OCI-LY7 (cell line): Measurements from ENCODE around the gene DNAI2. TPM values are rescaled to one million over a fixed set of nuclear protein-coding genes. Genes with fewer than 3 reads are reported as not detected.
"Not testable (repeated sequence)": the region's sequence is repeated elsewhere in the genome, so short reads cannot be mapped to it uniquely, and the experiment has no call there.

Source experiments
- BruUV-seq: library from RNA; stranded (reverse); fragments of 400-500 nt; replicated peaks from 2 replicates; lab custom pipeline; 2021; lab: Mats Ljungman, UMichigan
- CTCF ChIA-PET: fragments of 300-600 bp; sonication (Branson Sonifier 250); formaldehyde crosslinking; loops from one replicate; lab custom pipeline; 2022; ENCODE audit warnings: antibody characterized with exemption; ENCODE audit not compliant: unreplicated experiment; lab: Charles Lee
- POLR2A ChIA-PET: fragments of 300-600 bp; sonication (Branson Sonifier 250); formaldehyde crosslinking; loops from one replicate; lab custom pipeline; 2022; ENCODE audit warnings: antibody characterized with exemption; lab: Charles Lee
- DNase-seq: peaks from one replicate; pipeline ENCODE4 v3.0.0-alpha.2; 2015; ENCODE audit warnings: low spot score
- H2AFZ ChIP-seq: fragments of 200-600 bp; sonication (generic), shearing (Covaris generic); 2 replicates; pipeline ENCODE4 v1.6.1; 2014; ENCODE audit warnings: mild to moderate bottlenecking, antibody characterized with exemption, low read length, moderate library complexity
- H3K27ac ChIP-seq: fragments of 200-600 bp; sonication (generic); 2 replicates; pipeline ENCODE4 v1.5.1; 2014; ENCODE audit warnings: mixed run types, low read depth, mild to moderate bottlenecking, moderate library complexity, low read length, inconsistent platforms; ENCODE audit not compliant: poor library complexity, severe bottlenecking
- H3K36me3 ChIP-seq: fragments of 200-600 bp; sonication (generic); 2 replicates; pipeline ENCODE4 v1.6.1; 2014; ENCODE audit warnings: mild to moderate bottlenecking, antibody characterized with exemption, low read length, moderate library complexity, mixed read lengths; ENCODE audit not compliant: insufficient read depth
- H3K4me1 ChIP-seq: fragments of 200-600 bp; sonication (generic); 2 replicates; pipeline ENCODE4 v1.5.1; 2014; ENCODE audit warnings: mild to moderate bottlenecking, low read length; ENCODE audit not compliant: insufficient read depth, poor library complexity, severe bottlenecking
- H3K4me2 ChIP-seq: fragments of 200-600 bp; sonication (generic); 2 replicates; pipeline ENCODE4 v1.6.1; 2014; ENCODE audit warnings: mild to moderate bottlenecking, low read length
- H3K4me3 ChIP-seq: fragments of 200-600 bp; sonication (generic); 2 replicates; pipeline ENCODE4 v1.5.1; 2014; ENCODE audit warnings: mild to moderate bottlenecking, low read depth, low read length; ENCODE audit not compliant: poor library complexity, severe bottlenecking
- H3K79me2 ChIP-seq: fragments of 200-600 bp; sonication (generic); 2 replicates; pipeline ENCODE4 v1.6.1; 2016; ENCODE audit warnings: low read depth, mild to moderate bottlenecking, low read length, moderate library complexity, mixed read lengths; ENCODE audit not compliant: insufficient read depth
- H3K9me2 ChIP-seq: fragments of 200-600 bp; sonication (generic); 2 replicates; pipeline ENCODE4 v1.6.1; 2016; ENCODE audit warnings: mild to moderate bottlenecking, low read length, mixed read lengths; ENCODE audit not compliant: insufficient read depth
- H3K9me3 ChIP-seq: fragments of 200-600 bp; sonication (generic); 2 replicates; pipeline ENCODE4 v1.6.1; 2014; ENCODE audit warnings: mild to moderate bottlenecking, mixed run types, low read length, mixed read lengths
- H4K20me1 ChIP-seq: fragments of 200-600 bp; sonication (generic); 2 replicates; pipeline ENCODE4 v1.6.1; 2014; ENCODE audit warnings: mild to moderate bottlenecking, antibody characterized with exemption, low read length, moderate library complexity, mixed read lengths; ENCODE audit not compliant: insufficient read depth
- CTCF ChIP-seq: fragments of 200-600 bp; sonication (generic); conservative IDR thresholded peaks from 2 replicates; pipeline ENCODE4 v1.5.1; 2014; ENCODE audit warnings: mild to moderate bottlenecking, antibody characterized with exemption, low read length, moderate library complexity, mixed read lengths
- EZH2phosphoT487 ChIP-seq: fragments of 200-600 bp; sonication (generic); IDR thresholded peaks from 2 replicates; pipeline ENCODE4 v1.6.1; 2018; ENCODE audit warnings: low read depth, borderline replicate concordance, mild to moderate bottlenecking, mixed run types, antibody characterized with exemption, low read length, moderate library complexity, mixed read lengths
- intact Hi-C: fragments of 100-400 bp; cut with micrococcal nuclease; formaldehyde crosslinking; loops from one replicate; pipeline ENCODE4 v1.10.0; 2022; ENCODE audit not compliant: unreplicated experiment
- total RNA-seq, 2 experiments: library from RNA; depleted of rRNA in 1 of 2; stranded (reverse); fragments of >200 nt in 1 of 2; shearing (Covaris generic) in 1 of 2; gene quantifications; 2 replicates each; pipeline ENCODE4 v1.2.3, GENCODE V29; 2014 to 2022

Gene DNAI2
- total RNA-seq, 2 experiments from 2014 or later, result not detected

GRCh38 chr17:74281799-74282198 is 7.8 kb downstream of the DNAI2 start:
- CTCF ChIA-PET, result no interaction called here
- Histone ChIP-seq H3K36me3 (no peaks in the 10 kb centered on the region), H3K4me1 (no peaks in the 10 kb centered on the region), H3K9me3 (no peaks in the 10 kb centered on the region), H3K9me2 (no peaks in the 10 kb centered on the region), H3K4me3 (no peak overlapping the region), H3K4me2 (no peak overlapping the region), H2AFZ (no peak overlapping the region), H4K20me1 (no peaks in the 10 kb centered on the region), H3K79me2 (no peaks in the 10 kb centered on the region), H3K27ac (no peak overlapping the region)
- BruUV-seq, result no TSS peak
- intact Hi-C loops, result no loop called here
- TF ChIP-seq CTCF (no peak), EZH2phosphoT487 (no peak)
- POLR2A ChIA-PET, result interaction anchor here (0.6 to 1.7 kb wide), 2 partner anchors 15 to 336 kb away, joined by 3 to 6 read pairs; no protein-coding TSS in a partner anchor
- DNase-seq, result no peak

DNA sequence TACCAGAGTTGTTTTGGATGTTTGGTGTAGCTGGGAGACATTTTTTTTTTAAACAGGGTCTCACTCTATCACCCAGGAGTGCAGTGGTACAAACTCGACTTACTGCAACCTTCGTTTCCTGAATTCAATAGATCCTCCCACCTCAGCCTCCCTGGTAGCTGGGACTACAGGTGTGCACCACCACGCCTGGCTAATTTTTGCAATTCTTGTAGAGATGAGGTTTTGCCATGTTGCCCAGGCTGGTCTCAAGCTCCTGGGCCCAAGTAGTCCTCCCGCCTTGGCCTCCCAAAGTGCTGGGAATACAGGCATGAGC is 8.2 kb downstream of the DNAI2 start:
- H3K79me2 ChIP-seq, DNase-seq, H3K4me1 ChIP-seq, H2AFZ ChIP-seq, BruUV-seq, H3K4me2 ChIP-seq, intact Hi-C loops, H4K20me1 ChIP-seq, H3K36me3 ChIP-seq, H3K4me3 ChIP-seq, H3K9me3 ChIP-seq, H3K27ac ChIP-seq, H3K9me2 ChIP-seq, CTCF ChIA-PET: not testable (repeated sequence)
- POLR2A ChIA-PET, result interaction anchor here (0.6 kb wide), 1 partner anchor 335 kb away, joined by 3 read pairs; no protein-coding TSS in a partner anchor

DNA sequence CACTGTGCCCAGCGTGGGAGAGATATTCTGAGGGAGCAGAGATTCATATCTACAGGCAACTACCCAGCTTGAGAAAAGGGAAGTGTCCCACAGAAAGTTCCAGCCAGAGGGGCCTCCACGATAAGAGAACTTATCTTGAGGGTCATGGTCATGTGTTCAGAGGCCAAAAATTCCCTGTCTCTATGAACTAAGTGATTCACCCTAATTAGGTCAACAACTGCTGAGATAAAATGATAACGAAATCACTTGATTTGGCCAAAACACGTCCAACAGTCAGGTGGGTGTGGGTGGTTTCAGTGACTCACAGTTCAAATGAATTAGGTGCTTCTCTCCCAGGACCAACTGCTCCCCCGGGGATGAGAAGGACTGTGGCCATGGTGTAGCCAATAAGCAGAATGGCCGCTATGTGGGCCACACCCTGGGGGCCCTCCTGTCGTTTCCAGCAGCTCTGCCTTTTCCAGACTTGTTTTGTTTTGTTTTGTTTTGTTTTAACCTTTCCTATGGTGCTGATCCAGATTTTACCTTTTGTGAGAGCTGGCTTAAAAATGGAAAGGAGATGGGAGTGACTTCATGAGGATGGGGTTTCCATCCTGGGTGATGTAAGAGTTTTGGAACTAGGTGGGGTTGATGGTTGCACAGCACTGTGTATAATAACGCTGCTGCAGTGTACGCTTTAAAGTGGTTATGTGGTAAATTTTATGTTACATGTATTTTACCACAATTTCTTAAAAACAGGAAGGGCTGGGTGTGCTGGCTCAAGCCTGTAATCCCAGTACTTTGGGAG is 8.7 kb downstream of the DNAI2 start:
- H3K27ac ChIP-seq, result no peak overlapping the region
- H2AFZ ChIP-seq, result no peak overlapping the region
- intact Hi-C loops, result no loop called here
- H4K20me1 ChIP-seq, result no peaks in the 10 kb centered on the region
- CTCF ChIA-PET, result no interaction called here
- TF ChIP-seq EZH2phosphoT487 (no peak), CTCF (no peak)
- H3K4me2 ChIP-seq, result no peak overlapping the region
- no peaks in the 10 kb centered on the region for H3K9me3 ChIP-seq
- BruUV-seq, result no TSS peak
- H3K79me2 ChIP-seq, result no peaks in the 10 kb centered on the region
- H3K4me3 ChIP-seq, result no peak overlapping the region
- H3K4me1 ChIP-seq, result no peaks in the 10 kb centered on the region
- H3K36me3 ChIP-seq, result no peaks in the 10 kb centered on the region
- no peaks in the 10 kb centered on the region for H3K9me2 ChIP-seq
- no peak for DNase-seq
- POLR2A ChIA-PET, result interaction anchor here (0.6 kb wide), 1 partner anchor 335 kb away, joined by 3 read pairs; no protein-coding TSS in a partner anchor
